IMR-90 (cell line): Measurements from ENCODE around the gene PAXIP1. TPM values are rescaled to one million over a fixed set of nuclear protein-coding genes. Genes with fewer than 3 reads are reported as not detected.

Experiments used
- ATAC-seq: fragments of 200-7000 bp; cut with Tn5 transposase; 2 replicates; pipeline ENCODE4 v1.9.1; 2020; ENCODE audit warnings: low read depth, mild to moderate bottlenecking, moderate library complexity
- BruUV-seq: library from RNA; stranded (reverse); fragments of 400-500 nt; replicated peaks from 2 replicates; lab custom pipeline; 2021; lab: Mats Ljungman, UMichigan
- CTCF ChIA-PET: fragments of 300-600 bp; formaldehyde crosslinking; extraction: SDS; loops from one replicate; lab custom pipeline; 2021; ENCODE audit warnings: antibody characterized with exemption; lab: Yijun Ruan, JAX
- POLR2A ChIA-PET: fragments of 300-600 bp; sonication (Branson Sonifier 250); formaldehyde crosslinking; loops from one replicate; lab custom pipeline; 2022; ENCODE audit warnings: antibody characterized with exemption; ENCODE audit not compliant: unreplicated experiment; lab: Charles Lee
- DNase-seq: peaks from one replicate; pipeline ENCODE4 v3.0.0; 2013
- H2AFZ ChIP-seq: replicated peaks from 2 replicates; pipeline ENCODE3; 2013; ENCODE audit warnings: low read length, mild to moderate bottlenecking; ENCODE audit not compliant: poor library complexity
- H2AK5ac ChIP-seq: 2 replicates; pipeline ENCODE4 v1.6.1; 2013; ENCODE audit warnings: low read depth, low read length, inconsistent platforms
- H2AK9ac ChIP-seq: replicated peaks from 2 replicates; pipeline ENCODE3; 2013; ENCODE audit warnings: mild to moderate bottlenecking, low read depth, low read length, moderate library complexity; ENCODE audit not compliant: poor library complexity
- H2BK120ac ChIP-seq: 2 replicates; pipeline ENCODE4 v1.6.1; 2013; ENCODE audit warnings: low read depth, low read length, inconsistent platforms
- H2BK15ac ChIP-seq: 3 replicates; pipeline ENCODE4 v1.6.1; 2013; ENCODE audit warnings: low read depth, low read length, inconsistent platforms
- H2BK20ac ChIP-seq: 2 replicates; pipeline ENCODE4 v1.6.1; 2013; ENCODE audit warnings: low read depth, mild to moderate bottlenecking, inconsistent platforms, low read length, moderate library complexity
- H2BK5ac ChIP-seq: 2 replicates; pipeline ENCODE4 v1.6.1; 2013; ENCODE audit warnings: mild to moderate bottlenecking, low read depth, low read length, inconsistent platforms; ENCODE audit not compliant: poor library complexity, severe bottlenecking
- H3K14ac ChIP-seq: replicated peaks from 2 replicates; pipeline ENCODE4 v1.6.1; 2013; ENCODE audit warnings: low read depth, low read length, inconsistent platforms
- H3K18ac ChIP-seq: 2 replicates; pipeline ENCODE4 v1.6.1; 2013; ENCODE audit warnings: low read depth, low read length, control low read depth
- H3K23ac ChIP-seq: 2 replicates; pipeline ENCODE4 v1.6.1; 2013; ENCODE audit warnings: low read depth, low read length, inconsistent platforms
- H3K27ac ChIP-seq: 2 replicates; pipeline ENCODE4 v1.5.1; 2013; ENCODE audit warnings: mild to moderate bottlenecking, control low read depth, low read length; ENCODE audit not compliant: insufficient read depth
- H3K27me3 ChIP-seq: 2 replicates; pipeline ENCODE4 v1.6.1; 2013; ENCODE audit warnings: low read length; ENCODE audit not compliant: control insufficient read depth, insufficient read depth
- H3K36me3 ChIP-seq: 2 replicates; pipeline ENCODE4 v1.6.1; 2013; ENCODE audit warnings: low read length, mixed read lengths; ENCODE audit not compliant: control insufficient read depth, insufficient read depth
- H3K4ac ChIP-seq: 2 replicates; pipeline ENCODE4 v1.6.1; 2013; ENCODE audit warnings: low read depth, low read length, inconsistent platforms
- H3K4me1 ChIP-seq: 2 replicates; pipeline ENCODE4 v1.6.1; 2013; ENCODE audit warnings: low read length, mixed read lengths; ENCODE audit not compliant: control insufficient read depth, insufficient read depth
- H3K4me2 ChIP-seq: 2 replicates; pipeline ENCODE4 v1.6.1; 2013; ENCODE audit warnings: low read depth, mild to moderate bottlenecking, control low read depth, low read length, moderate library complexity
- H3K4me3 ChIP-seq: 2 replicates; pipeline ENCODE4 v1.5.1; 2013; ENCODE audit warnings: low read depth, mild to moderate bottlenecking, control low read depth, low read length, moderate library complexity; ENCODE audit not compliant: insufficient read depth
- H3K56ac ChIP-seq: 2 replicates; pipeline ENCODE4 v1.6.1; 2013; ENCODE audit warnings: low read length, inconsistent platforms; ENCODE audit not compliant: insufficient read depth; ENCODE audit errors: extremely low read depth
- H3K79me1 ChIP-seq, 2 experiments: 2 replicates each; pipeline ENCODE4 v1.6.1; 2013; ENCODE audit warnings: low read length in 2 of 2, inconsistent platforms in 1 of 2, low read depth in 1 of 2
- H3K9ac ChIP-seq: 2 replicates; pipeline ENCODE4 v1.6.1; 2013; ENCODE audit warnings: low read depth, low read length, control low read depth
- H3K9me1 ChIP-seq: 2 replicates; pipeline ENCODE4 v1.6.1; 2013; ENCODE audit warnings: low read length, inconsistent platforms; ENCODE audit not compliant: insufficient read depth
- H3K9me3 ChIP-seq: 2 replicates; pipeline ENCODE4 v1.6.1; 2013; ENCODE audit warnings: low read length; ENCODE audit not compliant: control insufficient read depth, insufficient read depth
- H4K20me1 ChIP-seq: 2 replicates; pipeline ENCODE4 v1.6.1; 2013; ENCODE audit warnings: low read length, inconsistent platforms; ENCODE audit not compliant: insufficient read depth
- H4K5ac ChIP-seq: 2 replicates; pipeline ENCODE4 v1.6.1; 2013; ENCODE audit warnings: mild to moderate bottlenecking, low read depth, low read length, control low read depth
- H4K8ac ChIP-seq, 2 experiments: 2 replicates each; pipeline ENCODE4 v1.6.1; 2013; ENCODE audit warnings: low read depth in 2 of 2, low read length in 2 of 2, control low read depth in 1 of 2, inconsistent platforms in 1 of 2
- H4K91ac ChIP-seq: 2 replicates; pipeline ENCODE4 v1.6.1; 2013; ENCODE audit warnings: low read depth, low read length, inconsistent platforms; ENCODE audit not compliant: insufficient read depth
- MAZ ChIP-seq: IDR thresholded peaks from 2 replicates; pipeline ENCODE4 v1.6.1; 2012; ENCODE audit warnings: low read depth, mild to moderate bottlenecking, low read length, improper control_type of control experiment, moderate library complexity, borderline replicate concordance
- WGBS, 2 experiments: methylation state at CpG; one replicate each; pipeline versions ENCODE4 v1.1.5 to v1.1.7; 2013; ENCODE audit warnings: missing lambda C conversion rate in 2 of 2; ENCODE audit not compliant: insufficient read length in 1 of 2; ENCODE audit errors: extremely low coverage in 2 of 2; 5-methylcytosine and 5-hydroxymethylcytosine counted together
- dilution Hi-C: fragments of 300-500 bp; cut with HindIII; formaldehyde crosslinking; loops from one replicate; pipeline ENCODE4 v1.14.3; 2018; ENCODE audit warnings: low sequenced_read_pairs; ENCODE audit not compliant: unreplicated experiment
- in situ Hi-C: fragments of 300-500 bp; cut with MboI; formaldehyde crosslinking; loops from 3 replicates; pipeline ENCODE4 v1.14.3; 2019; ENCODE audit warnings: low sequenced_read_pairs, inconsistent platforms, mixed read lengths
- intact Hi-C: fragments of 100-400 bp; cut with micrococcal nuclease; formaldehyde crosslinking; loops from 2 replicates; pipeline ENCODE4 v1.10.0; 2022
- polyA plus RNA-seq, 3 experiments: library from polyadenylated mRNA; depleted of rRNA; stranded (reverse); fragments of >200 nt; gene quantifications; 2 replicates each; pipeline ENCODE4 v1.2.3, GENCODE V29; 2012; ENCODE audit warnings: low replicate concordance in 1 of 3
- total RNA-seq: library from RNA; depleted of rRNA; stranded (reverse); fragments of >200 nt; gene quantifications from 2 replicates; pipeline ENCODE4 v1.2.3, GENCODE V29; 2012

The PAXIP1 gene
- total and polyA plus RNA-seq, 2 of the 4 experiments (the other 2 are of a cell fraction), result 7.3 to 8.7 TPM

- no peak overlapping the region for H3K27ac ChIP-seq
- H3K27me3 ChIP-seq, result no peaks in the 10 kb centered on the region
- H4K20me1 ChIP-seq, result no peaks in the 10 kb centered on the region
- H3K4ac ChIP-seq, result no peak overlapping the region
- H2BK120ac ChIP-seq, result no peak overlapping the region
- H2BK20ac ChIP-seq, result no peak overlapping the region
- no peak overlapping the region for H3K18ac ChIP-seq
- H3K9me1 ChIP-seq, result no peaks in the 10 kb centered on the region
- H2AK9ac ChIP-seq, result no peak overlapping the region
- no TSS peak for BruUV-seq
- ChIA-PET POLR2A (no interaction called here), CTCF (no interaction called here)
- intact Hi-C loops, result no loop called here
- no peaks in the 10 kb centered on the region for H3K9me3 ChIP-seq
- H4K5ac ChIP-seq, result no peak overlapping the region
- ATAC-seq, result no peak
- no peaks in the 10 kb centered on the region for H3K79me1 ChIP-seq
- H3K14ac ChIP-seq, result no peak overlapping the region
- no peaks in the 10 kb centered on the region for H3K4me1 ChIP-seq
- H2AK5ac ChIP-seq, result no peak overlapping the region
- no peak overlapping the region for H3K56ac ChIP-seq
- no peak overlapping the region for H2BK15ac ChIP-seq
- H4K91ac ChIP-seq, result no peak overlapping the region
- no peak overlapping the region for H3K9ac ChIP-seq
- TF ChIP-seq MAZ, result no peak
- H4K8ac ChIP-seq, result no peak overlapping the region
- no peak overlapping the region for H3K4me3 ChIP-seq
- no CpG with 5 or more reads among the region's 2 CpGs for WGBS, 2 experiments
- dilution Hi-C loops, result no loop called here
- H3K4me2 ChIP-seq, result no peak overlapping the region
- H2AFZ ChIP-seq, result no peak overlapping the region
- no peak overlapping the region for H2BK5ac ChIP-seq
- peaks cover 27% of the 10 kb centered on the region for H3K36me3 ChIP-seq
- in situ Hi-C loops, result no loop called here
- DNase-seq, result no peak
- H3K23ac ChIP-seq, result no peak overlapping the region
Observed at GRCh38 chr7:154950960-154951359, 52.0 kb downstream of the PAXIP1 start.
